Upper lobe of left lung (tissue), 4 donors: ENCODE data around the gene TERT.

ENCODE experiments used
- CTCF ChIP-seq, 6 experiments: fragments of 450-650 bp in 4 of 6; fragments of 200-600 bp in 2 of 6; sonication (generic) in 2 of 6; IDR thresholded peaks; one replicate each; pipeline ENCODE4 v1.5.1; 2016 to 2019; ENCODE audit warnings: antibody characterized with exemption in 6 of 6
- EP300 ChIP-seq, 4 donors: sonication (generic); formaldehyde crosslinking; IDR thresholded peaks; one replicate each; pipeline ENCODE4 v1.5.1; 2017; ENCODE audit warnings: antibody characterized with exemption in 4 of 4, control low read depth in 2 of 4
- POLR2A ChIP-seq, 4 donors: fragments of 450-650 bp; IDR thresholded peaks; one replicate each; pipeline ENCODE4 v1.5.1; 2016 to 2017; ENCODE audit warnings: antibody characterized with exemption in 4 of 4, mild to moderate bottlenecking in 2 of 4
- POLR2AphosphoS5 ChIP-seq, 2 donors: sonication (generic); formaldehyde crosslinking; IDR thresholded peaks; one replicate each; pipeline ENCODE4 v1.5.1; 2017; ENCODE audit warnings: antibody characterized with exemption in 2 of 2

DNA sequence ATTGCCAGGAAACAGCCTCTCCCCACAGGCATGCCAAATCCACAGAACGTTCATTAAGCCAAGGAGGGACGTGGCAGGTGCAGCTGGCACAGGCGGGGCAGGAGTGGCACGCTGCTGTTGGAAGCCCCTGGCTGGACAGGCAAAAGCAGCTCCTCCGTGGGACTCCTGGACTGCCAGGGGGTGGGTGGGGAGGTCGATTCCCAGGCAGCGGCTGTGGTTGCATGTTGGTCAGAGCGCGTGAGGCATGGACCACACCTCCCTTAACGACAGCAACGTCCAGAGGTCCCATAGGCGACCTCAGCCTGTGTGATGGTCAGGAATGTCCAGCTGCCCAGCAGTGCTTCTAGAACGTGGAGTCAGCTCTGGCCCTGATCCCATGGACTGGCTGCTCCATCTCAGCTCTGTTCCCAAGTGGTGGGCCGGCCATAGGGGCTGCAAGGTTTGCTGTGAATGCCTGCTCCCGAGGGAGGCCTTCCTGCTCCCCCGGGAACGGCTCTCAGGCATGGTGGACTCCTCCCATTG is 86.6 kb downstream of the TERT start:
- TF ChIP-seq CTCF (IDR thresholded peaks at IDR 0.05) (no peak), POLR2A (IDR thresholded peaks at IDR 0.05) (no peak), EP300 (IDR thresholded peaks at IDR 0.05) (no peak), POLR2AphosphoS5 (IDR thresholded peaks at IDR 0.05) (no peak)
